ENCODE measurements around the gene CEP70. TPM values are rescaled to one million over a fixed set of nuclear protein-coding genes. Genes with fewer than 3 reads are reported as not detected.
A peak's percentile ranks its signal among the peaks of the same experiment; 100 is the strongest.
"Not testable (repeated sequence)": the region's sequence is repeated elsewhere in the genome, so short reads cannot be mapped to it uniquely, and the experiment has no call there.

CEP70 gene
- total RNA-seq, 1 donor from 2014 or later = 23.5 TPM

- no peak overlapping the region for H3K4me3 Mint-ChIP-seq
- DNase-seq (ENCODE audit: low read depth, low spot score) = no peak
- H3K27me3 Mint-ChIP-seq (ENCODE audit: low read depth) = no peaks in the 10 kb centered on the region
- H3K4me1 Mint-ChIP-seq = peaks cover 4% of the 10 kb centered on the region
- H3K27ac Mint-ChIP-seq (ENCODE audit: unreplicated experiment) = no peak overlapping the region
- H3K9me3 Mint-ChIP-seq = no peaks in the 10 kb centered on the region
- TF ChIP-seq CTCF (conservative IDR thresholded peaks at IDR 0.05) = no peak
- no peaks in the 10 kb centered on the region for H3K36me3 Mint-ChIP-seq (ENCODE audit: low read depth)
Measured at GRCh38 chr3:138458774-138459499, 135.1 kb downstream of the CEP70 start.

- TF ChIP-seq CTCF (conservative IDR thresholded peaks at IDR 0.05) = no peak
- H3K9me3 Mint-ChIP-seq = no peaks in the 10 kb centered on the region
- no peaks in the 10 kb centered on the region for H3K36me3 Mint-ChIP-seq (ENCODE audit: low read depth)
- H3K27ac Mint-ChIP-seq (ENCODE audit: unreplicated experiment) = no peak overlapping the region
- no peaks in the 10 kb centered on the region for H3K27me3 Mint-ChIP-seq (ENCODE audit: low read depth)
- no peak for DNase-seq (ENCODE audit: low read depth, low spot score)
- peaks cover 4% of the 10 kb centered on the region for H3K4me1 Mint-ChIP-seq
- no peak overlapping the region for H3K4me3 Mint-ChIP-seq
Measured at GRCh38 chr3:138457863-138458735, 136.0 kb downstream of the CEP70 start.

- no peak for TF ChIP-seq CTCF (conservative IDR thresholded peaks at IDR 0.05)
- H3K9me3 Mint-ChIP-seq = no peaks in the 10 kb centered on the region
- H3K36me3 Mint-ChIP-seq (ENCODE audit: low read depth) = no peaks in the 10 kb centered on the region
- no peak for DNase-seq (ENCODE audit: low read depth, low spot score)
- H3K27me3 Mint-ChIP-seq (ENCODE audit: low read depth) = no peaks in the 10 kb centered on the region
- no peak overlapping the region for H3K4me3 Mint-ChIP-seq
- no peak overlapping the region for H3K27ac Mint-ChIP-seq (ENCODE audit: unreplicated experiment)
- peaks cover 4% of the 10 kb centered on the region for H3K4me1 Mint-ChIP-seq
Measured at GRCh38 chr3:138456961-138457862, 136.8 kb downstream of the CEP70 start.

GRCh38 chr3:138455801-138456716 lies 138.0 kb downstream of the CEP70 start:
- Mint-ChIP-seq H3K4me1 (peaks cover 4% of the 10 kb centered on the region), H3K36me3 (ENCODE audit: low read depth) (no peaks in the 10 kb centered on the region), H3K4me3 (no peak overlapping the region), H3K27ac (ENCODE audit: unreplicated experiment) (peak overlapping the region; percentile 78), H3K9me3 (no peaks in the 10 kb centered on the region), H3K27me3 (ENCODE audit: low read depth) (no peaks in the 10 kb centered on the region)
- DNase-seq (ENCODE audit: low read depth, low spot score) = no peak
- TF ChIP-seq CTCF (conservative IDR thresholded peaks at IDR 0.05) = no peak

- DNase-seq (ENCODE audit: low read depth, low spot score); H3K27me3 Mint-ChIP-seq (ENCODE audit: low read depth); H3K4me1 Mint-ChIP-seq; H3K27ac Mint-ChIP-seq (ENCODE audit: unreplicated experiment); H3K36me3 Mint-ChIP-seq (ENCODE audit: low read depth); H3K9me3 Mint-ChIP-seq; H3K4me3 Mint-ChIP-seq: not testable (repeated sequence)
Measured at GRCh38 chr3:138453940-138454339, 140.1 kb downstream of the CEP70 start.
